Esophagus muscularis mucosa (tissue), 4 donors: ENCODE measurements around the gene FAN1.

Experiments used
- EP300 ChIP-seq: sonication (generic); formaldehyde crosslinking; IDR thresholded peaks from one replicate; pipeline ENCODE4 v1.6.1; 2017; ENCODE audit warnings: antibody characterized with exemption
- POLR2A ChIP-seq: fragments of 450-650 bp; IDR thresholded peaks from one replicate; pipeline ENCODE4 v1.6.1; 2017; ENCODE audit warnings: antibody characterized with exemption, moderate library complexity, mild to moderate bottlenecking, low read depth
- POLR2AphosphoS5 ChIP-seq, 2 donors: sonication (generic); formaldehyde crosslinking; IDR thresholded peaks; one replicate each; pipeline ENCODE4 v1.6.1; 2017; ENCODE audit warnings: antibody characterized with exemption in 2 of 2
- TF ChIP-seq, protein P1 (sequence below), 3 experiments: fragments of 200-600 bp in 2 of 3; fragments of 450-650 bp in 1 of 3; sonication (generic) in 2 of 3; IDR thresholded peaks; one replicate each; pipeline ENCODE4 v1.5.1; 2017 to 2019; ENCODE audit warnings: antibody characterized with exemption in 3 of 3, mild to moderate bottlenecking in 2 of 3, moderate library complexity in 1 of 3

DNA sequence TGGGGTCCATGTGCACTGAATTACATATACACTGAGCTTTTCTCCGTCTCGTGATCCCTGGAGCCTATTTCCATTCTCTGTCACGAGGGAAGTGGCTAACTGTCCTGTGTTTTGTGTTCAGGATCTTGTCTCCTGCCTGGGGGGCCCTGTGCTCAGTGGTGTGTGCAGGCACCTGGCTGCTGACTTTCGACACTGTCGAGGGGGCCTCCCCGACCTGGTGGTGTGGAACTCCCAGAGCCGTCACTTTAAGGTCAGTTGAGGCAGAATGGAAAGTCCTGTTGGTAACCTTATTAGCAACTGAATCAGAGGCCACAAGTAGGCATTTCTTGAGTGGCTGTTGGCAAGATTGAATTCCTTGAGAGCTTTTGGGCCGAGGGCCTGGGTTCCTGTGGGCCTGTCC, 26.7 kb downstream of the FAN1 start:
- TF ChIP-seq, protein P1, sequence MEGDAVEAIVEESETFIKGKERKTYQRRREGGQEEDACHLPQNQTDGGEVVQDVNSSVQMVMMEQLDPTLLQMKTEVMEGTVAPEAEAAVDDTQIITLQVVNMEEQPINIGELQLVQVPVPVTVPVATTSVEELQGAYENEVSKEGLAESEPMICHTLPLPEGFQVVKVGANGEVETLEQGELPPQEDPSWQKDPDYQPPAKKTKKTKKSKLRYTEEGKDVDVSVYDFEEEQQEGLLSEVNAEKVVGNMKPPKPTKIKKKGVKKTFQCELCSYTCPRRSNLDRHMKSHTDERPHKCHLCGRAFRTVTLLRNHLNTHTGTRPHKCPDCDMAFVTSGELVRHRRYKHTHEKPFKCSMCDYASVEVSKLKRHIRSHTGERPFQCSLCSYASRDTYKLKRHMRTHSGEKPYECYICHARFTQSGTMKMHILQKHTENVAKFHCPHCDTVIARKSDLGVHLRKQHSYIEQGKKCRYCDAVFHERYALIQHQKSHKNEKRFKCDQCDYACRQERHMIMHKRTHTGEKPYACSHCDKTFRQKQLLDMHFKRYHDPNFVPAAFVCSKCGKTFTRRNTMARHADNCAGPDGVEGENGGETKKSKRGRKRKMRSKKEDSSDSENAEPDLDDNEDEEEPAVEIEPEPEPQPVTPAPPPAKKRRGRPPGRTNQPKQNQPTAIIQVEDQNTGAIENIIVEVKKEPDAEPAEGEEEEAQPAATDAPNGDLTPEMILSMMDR (IDR thresholded peaks at IDR 0.05): no peak
- no peak for TF ChIP-seq POLR2A
- no peak for TF ChIP-seq POLR2AphosphoS5 (IDR thresholded peaks at IDR 0.05)
- no peak for TF ChIP-seq EP300
